Mammary epithelial cell (primary cell): Measurements from ENCODE around the gene PRSS36.

ENCODE experiments used
- CTCF ChIP-seq, 2 donors: IDR thresholded peaks in 1 of 2; conservative IDR thresholded peaks in 1 of 2; 2 replicates each; pipeline ENCODE4 v1.5.1; 2011 to 2012; ENCODE audit warnings: inconsistent platforms in 2 of 2, low read length in 2 of 2, mild to moderate bottlenecking in 2 of 2, control low read depth in 1 of 2, low read depth in 1 of 2; ENCODE audit not compliant: insufficient read depth in 1 of 2; ENCODE audit errors: extremely low read depth in 1 of 2
- EZH2 ChIP-seq: IDR thresholded peaks from 2 replicates; pipeline ENCODE4 v1.6.1; 2012; ENCODE audit warnings: low read length, inconsistent platforms, borderline replicate concordance

- no peak for TF ChIP-seq CTCF (conservative IDR thresholded peaks at IDR 0.05 in 1 of 2, IDR thresholded peaks at IDR 0.05 in 1 of 2; ENCODE audit: extremely low read depth in 1 of 2, insufficient read depth in 1 of 2, low read depth in 1 of 2, low read length in 2 of 2)
- TF ChIP-seq EZH2 = no peak
Observed at GRCh38 chr16:31131841-31132271, 18.0 kb downstream of the PRSS36 start.
